C4-2B (cell line): ENCODE data around the gene B2M.

Source experiments
- ZFX ChIP-seq: fragments of 450-650 bp; IDR thresholded peaks from 2 replicates; pipeline ENCODE4 v1.6.1; 2017
- TF ChIP-seq, protein P1 (sequence below): fragments of 450-650 bp; conservative IDR thresholded peaks from 2 replicates; pipeline ENCODE4 v1.5.1; 2017; ENCODE audit warnings: mild to moderate bottlenecking

DNA sequence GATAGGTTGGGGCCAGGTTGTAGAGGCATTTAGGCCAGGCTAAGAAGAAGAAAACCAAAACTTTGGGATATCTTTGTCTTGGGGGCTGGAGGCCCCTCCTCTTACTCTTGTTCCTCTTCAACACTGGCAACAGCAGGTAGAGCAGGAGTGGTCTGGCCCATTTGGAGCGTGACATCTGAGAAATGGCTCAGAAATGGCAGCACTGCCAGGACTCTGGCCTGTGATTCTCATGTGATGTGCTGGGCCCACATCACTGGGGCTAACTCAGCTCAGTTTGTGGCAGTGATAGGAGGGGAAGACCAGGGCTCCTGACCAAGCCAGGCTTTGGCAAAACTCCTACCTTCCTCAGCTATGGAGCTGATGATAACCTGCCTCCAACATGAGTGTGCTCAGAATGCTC is 18.7 kb upstream of the B2M start:
- TF ChIP-seq, protein P1, sequence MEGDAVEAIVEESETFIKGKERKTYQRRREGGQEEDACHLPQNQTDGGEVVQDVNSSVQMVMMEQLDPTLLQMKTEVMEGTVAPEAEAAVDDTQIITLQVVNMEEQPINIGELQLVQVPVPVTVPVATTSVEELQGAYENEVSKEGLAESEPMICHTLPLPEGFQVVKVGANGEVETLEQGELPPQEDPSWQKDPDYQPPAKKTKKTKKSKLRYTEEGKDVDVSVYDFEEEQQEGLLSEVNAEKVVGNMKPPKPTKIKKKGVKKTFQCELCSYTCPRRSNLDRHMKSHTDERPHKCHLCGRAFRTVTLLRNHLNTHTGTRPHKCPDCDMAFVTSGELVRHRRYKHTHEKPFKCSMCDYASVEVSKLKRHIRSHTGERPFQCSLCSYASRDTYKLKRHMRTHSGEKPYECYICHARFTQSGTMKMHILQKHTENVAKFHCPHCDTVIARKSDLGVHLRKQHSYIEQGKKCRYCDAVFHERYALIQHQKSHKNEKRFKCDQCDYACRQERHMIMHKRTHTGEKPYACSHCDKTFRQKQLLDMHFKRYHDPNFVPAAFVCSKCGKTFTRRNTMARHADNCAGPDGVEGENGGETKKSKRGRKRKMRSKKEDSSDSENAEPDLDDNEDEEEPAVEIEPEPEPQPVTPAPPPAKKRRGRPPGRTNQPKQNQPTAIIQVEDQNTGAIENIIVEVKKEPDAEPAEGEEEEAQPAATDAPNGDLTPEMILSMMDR = no peak
- no peak for TF ChIP-seq ZFX
